Skin of body (tissue), 2 donors: Measurements from ENCODE around the gene RNF152. TPM values are rescaled to one million over a fixed set of nuclear protein-coding genes. Genes with fewer than 3 reads are reported as not detected.

Experiments used
- DNase-seq: peaks from one replicate; lab custom pipeline; 2025; lab: John Stamatoyannopoulos, UW
- total RNA-seq: library from RNA; depleted of rRNA; stranded (reverse); fragments of >200 nt; gene quantifications from one replicate; pipeline ENCODE4 v1.2.3, GENCODE V29; 2014

Gene RNF152
- 60.2 TPM for total RNA-seq

GRCh38 chr18:61892683-61893308 is at the start of gene RNF152:
RNF152 (minus strand) TSS chr18:61893007; CDS start chr18:61816463, 76,544 bp downstream.
- DNase-seq, result no peak

- DNase-seq, result no peak
These were observed 49.2 kb upstream of the RNF152 start for GRCh38 chr18:61941948-61942471.

- no peak for DNase-seq
These were observed 46.4 kb upstream of the RNF152 start for GRCh38 chr18:61939046-61939674.

- no peak for DNase-seq
These were observed 42.6 kb upstream of the RNF152 start for GRCh38 chr18:61935362-61935761.

GRCh38 chr18:61931654-61932379 is 39.0 kb upstream of the RNF152 start:
- no peak for DNase-seq

GRCh38 chr18:61929881-61930640 is 37.3 kb upstream of the RNF152 start:
- no peak for DNase-seq

- DNase-seq, result no peak
These were observed 33.7 kb upstream of the RNF152 start for GRCh38 chr18:61926532-61926931.

- DNase-seq, result no peak
These were observed 31.7 kb upstream of the RNF152 start for GRCh38 chr18:61924550-61924949.

- no peak for DNase-seq
These were observed 29.6 kb upstream of the RNF152 start for GRCh38 chr18:61922435-61922834.

GRCh38 chr18:61921621-61922235 is 28.9 kb upstream of the RNF152 start:
- no peak for DNase-seq

GRCh38 chr18:61917818-61918217 is 25.0 kb upstream of the RNF152 start:
- no peak for DNase-seq

GRCh38 chr18:61912476-61912875 is 19.7 kb upstream of the RNF152 start:
- DNase-seq, result no peak

GRCh38 chr18:61910101-61910500 is 17.3 kb upstream of the RNF152 start:
- no peak for DNase-seq

GRCh38 chr18:61908661-61909060 is 15.9 kb upstream of the RNF152 start:
- no peak for DNase-seq

- no peak for DNase-seq
These were observed 8.6 kb upstream of the RNF152 start for GRCh38 chr18:61901323-61901986.

- no peak for DNase-seq
These were observed 7.9 kb upstream of the RNF152 start for GRCh38 chr18:61900504-61901281.

GRCh38 chr18:61898640-61899101 is 5.9 kb upstream of the RNF152 start:
- DNase-seq, result no peak

GRCh38 chr18:61896757-61897156 is 4.0 kb upstream of the RNF152 start:
- no peak for DNase-seq

- DNase-seq, result no peak
These were observed 3.3 kb upstream of the RNF152 start for GRCh38 chr18:61896118-61896517.
